HCT116 (cell line): ENCODE data around the gene KIRREL2. TPM values are rescaled to one million over a fixed set of nuclear protein-coding genes. Genes with fewer than 3 reads are reported as not detected.

Source experiments
- ATAC-seq: fragments of 200-7000 bp; cut with Tn5 transposase; 2 replicates; pipeline ENCODE4 v1.9.1; 2020; ENCODE audit warnings: mild to moderate bottlenecking, moderate library complexity
- BruUV-seq: library from RNA; stranded (reverse); fragments of 400-500 nt; replicated peaks from 2 replicates; lab custom pipeline; 2021; lab: Mats Ljungman, UMichigan
- CTCF ChIA-PET: fragments of 300-600 bp; sonication (Branson Sonifier 250); formaldehyde crosslinking; loops from one replicate; lab custom pipeline; 2021; ENCODE audit warnings: antibody characterized with exemption; lab: Charles Lee
- POLR2A ChIA-PET: fragments of 300-600, 350-600 bp; sonication (Branson Sonifier 250); formaldehyde crosslinking; loops from one replicate; lab custom pipeline; 2021; ENCODE audit warnings: antibody characterized with exemption; lab: Charles Lee
- RAD21 ChIA-PET, 2 experiments: fragments of 300-600 bp; sonication (Branson Sonifier 250); formaldehyde crosslinking; loops; one replicate each; lab custom pipeline; 2023; ENCODE audit warnings: low total read pairs in 2 of 2; ENCODE audit not compliant: uncharacterized antibody in 2 of 2, unreplicated experiment in 2 of 2, low non-redundant PET in 1 of 2; lab: Charles Lee
- DNase-seq: peaks from one replicate; pipeline ENCODE4 v3.0.0-alpha.2; 2010; ENCODE audit warnings: low read depth, low spot score
- H2AFZ ChIP-seq: fragments of 200-600 bp; shearing (Covaris generic), sonication (generic); 2 replicates; pipeline ENCODE4 v1.6.1; 2017; ENCODE audit warnings: low read depth, mixed run types, mixed read lengths, antibody characterized with exemption, low read length; ENCODE audit not compliant: poor library complexity, severe bottlenecking
- H3K27ac ChIP-seq: 2 replicates; pipeline ENCODE4 v1.5.1; 2012; ENCODE audit warnings: low read depth, low read length
- H3K27me3 ChIP-seq: fragments of 200-600 bp; sonication (generic); 2 replicates; pipeline ENCODE4 v1.6.1; 2016; ENCODE audit warnings: mixed run types, low read length, mixed read lengths; ENCODE audit not compliant: insufficient read depth
- H3K36me3 ChIP-seq, 2 experiments: fragments of 200-500 bp in 1 of 2; fragments of 200-600 bp in 1 of 2; sonication (Bioruptor generic) in 1 of 2; sonication (generic) in 1 of 2; 2 replicates each; pipeline versions ENCODE4 v1.5.1 to v1.6.1; 2014 to 2016; ENCODE audit warnings: low read length in 2 of 2, inconsistent platforms in 1 of 2, mixed read lengths in 1 of 2, mixed run types in 1 of 2; ENCODE audit not compliant: insufficient read depth in 2 of 2, control insufficient read depth in 1 of 2
- H3K4me1 ChIP-seq, 2 experiments: fragments of 200-600 bp in 1 of 2; sonication (generic) in 1 of 2; 2 replicates each; pipeline versions ENCODE4 v1.5.1 to v1.6.1; 2012 to 2017; ENCODE audit warnings: low read length in 2 of 2, inconsistent platforms in 1 of 2, mild to moderate bottlenecking in 1 of 2, mixed read lengths in 1 of 2, mixed run types in 1 of 2, moderate library complexity in 1 of 2; ENCODE audit not compliant: insufficient read depth in 2 of 2, control insufficient read depth in 1 of 2
- H3K4me2 ChIP-seq: fragments of 200-600 bp; sonication (generic); 2 replicates; pipeline ENCODE4 v1.6.1; 2017; ENCODE audit warnings: mixed run types, low read length, mixed read lengths
- H3K4me3 ChIP-seq, 2 experiments: fragments of 200-600 bp in 1 of 2; sonication (generic) in 1 of 2; replicated peaks in 1 of 2; 2 replicates each; pipeline ENCODE4 v1.5.1; 2011 to 2016; ENCODE audit warnings: low read length in 2 of 2, control low read depth in 1 of 2, low read depth in 1 of 2, mild to moderate bottlenecking in 1 of 2, mixed read lengths in 1 of 2, mixed run types in 1 of 2
- H3K79me2 ChIP-seq: fragments of 200-600 bp; sonication (generic); 2 replicates; pipeline ENCODE4 v1.6.1; 2017; ENCODE audit warnings: mild to moderate bottlenecking, mixed run types, low read length, moderate library complexity, mixed read lengths; ENCODE audit not compliant: insufficient read depth
- H3K9ac ChIP-seq: fragments of 200-600 bp; sonication (generic); 2 replicates; pipeline ENCODE4 v1.6.1; 2016; ENCODE audit warnings: low read length, mixed read lengths
- H3K9me2 ChIP-seq: fragments of 200-600 bp; sonication (generic), shearing (Covaris generic); 2 replicates; pipeline ENCODE4 v1.6.1; 2017; ENCODE audit warnings: mixed run types, mild to moderate bottlenecking, moderate library complexity; ENCODE audit not compliant: insufficient read depth
- H3K9me3 ChIP-seq, 2 experiments: fragments of 200-500 bp in 1 of 2; fragments of 200-600 bp in 1 of 2; sonication (Bioruptor generic) in 1 of 2; sonication (generic) in 1 of 2; 2 replicates each; pipeline ENCODE4 v1.6.1; 2014 to 2017; ENCODE audit warnings: low read length in 2 of 2, mixed read lengths in 2 of 2, inconsistent platforms in 1 of 2, low read depth in 1 of 2, mild to moderate bottlenecking in 1 of 2, mixed run types in 1 of 2, moderate library complexity in 1 of 2; ENCODE audit not compliant: control insufficient read depth in 1 of 2, insufficient read depth in 1 of 2
- H4K20me1 ChIP-seq: fragments of 200-600 bp; sonication (generic), shearing (Covaris generic); 2 replicates; pipeline ENCODE4 v1.6.1; 2017; ENCODE audit warnings: mixed run types, mild to moderate bottlenecking, moderate library complexity; ENCODE audit not compliant: insufficient read depth
- EGR1 ChIP-seq: IDR thresholded peaks from 2 replicates; pipeline ENCODE4 v1.6.1; 2012; ENCODE audit warnings: low read depth
- EZH2 ChIP-seq: fragments of 200-600 bp; sonication (generic); IDR thresholded peaks from 2 replicates; pipeline ENCODE4 v1.6.1; 2017; ENCODE audit warnings: antibody characterized with exemption, mixed run types
- EZH2phosphoT487 ChIP-seq: fragments of 200-600 bp; IDR thresholded peaks from 2 replicates; pipeline ENCODE4 v1.6.1; 2018; ENCODE audit warnings: antibody characterized with exemption, borderline replicate concordance
- FOSL1 ChIP-seq: IDR thresholded peaks from 2 replicates; pipeline ENCODE4 v1.6.1; 2012; ENCODE audit warnings: low read depth
- POLR2A ChIP-seq: IDR thresholded peaks from 2 replicates; pipeline ENCODE4 v1.7.0; 2011; ENCODE audit warnings: borderline replicate concordance; ENCODE audit not compliant: insufficient read depth, insufficient read length; ENCODE audit errors: extremely low read depth
- SRF ChIP-seq: IDR thresholded peaks from 2 replicates; pipeline ENCODE4 v1.6.1; 2012; ENCODE audit warnings: low read depth
- intact Hi-C: fragments of 100-400 bp; cut with micrococcal nuclease; formaldehyde crosslinking; loops from 2 replicates; pipeline ENCODE4 v1.10.0; 2022
- total RNA-seq: library from RNA; stranded (reverse); gene quantifications from one replicate; pipeline ENCODE4 v1.2.1, GENCODE V29; 2021; ENCODE audit not compliant: unreplicated experiment
- TF ChIP-seq, protein P1 (sequence below), 3 experiments: fragments of 200-600 bp in 1 of 3; sonication (generic) in 1 of 3; IDR thresholded peaks in 2 of 3; conservative IDR thresholded peaks in 1 of 3; 2 replicates each; pipeline ENCODE4 v1.5.1; 2012 to 2017; ENCODE audit warnings: low read depth in 2 of 3, low read length in 2 of 3, antibody characterized with exemption in 1 of 3, borderline replicate concordance in 1 of 3, control low read depth in 1 of 3, mild to moderate bottlenecking in 1 of 3, mixed read lengths in 1 of 3, mixed run types in 1 of 3, moderate library complexity in 1 of 3; ENCODE audit not compliant: insufficient read depth in 1 of 3

KIRREL2 gene
- total RNA-seq, 1 experiment from 2014 or later, result 1.3 TPM

DNA sequence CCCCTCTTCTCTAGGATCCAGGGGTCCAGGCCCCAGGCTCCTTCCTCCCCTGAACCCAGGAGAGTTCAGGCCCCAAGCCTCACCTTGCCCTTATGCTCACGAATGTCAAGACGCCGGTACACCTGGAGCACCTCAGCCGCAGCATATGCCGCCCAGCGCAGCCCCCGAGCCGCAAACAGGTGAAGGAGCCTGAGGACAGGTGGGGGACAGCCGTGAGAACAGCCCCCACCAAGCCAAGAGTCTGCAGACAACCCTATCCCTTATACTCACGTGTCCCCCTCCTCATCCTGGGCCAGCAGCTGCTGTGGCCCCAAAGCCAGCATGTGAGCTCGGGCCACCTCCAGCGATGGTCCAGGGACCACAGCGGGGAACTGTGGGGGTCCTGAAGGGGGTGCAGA lies 39.9 kb downstream of the KIRREL2 start:
- no peak for TF ChIP-seq POLR2A
- TF ChIP-seq, protein P1, sequence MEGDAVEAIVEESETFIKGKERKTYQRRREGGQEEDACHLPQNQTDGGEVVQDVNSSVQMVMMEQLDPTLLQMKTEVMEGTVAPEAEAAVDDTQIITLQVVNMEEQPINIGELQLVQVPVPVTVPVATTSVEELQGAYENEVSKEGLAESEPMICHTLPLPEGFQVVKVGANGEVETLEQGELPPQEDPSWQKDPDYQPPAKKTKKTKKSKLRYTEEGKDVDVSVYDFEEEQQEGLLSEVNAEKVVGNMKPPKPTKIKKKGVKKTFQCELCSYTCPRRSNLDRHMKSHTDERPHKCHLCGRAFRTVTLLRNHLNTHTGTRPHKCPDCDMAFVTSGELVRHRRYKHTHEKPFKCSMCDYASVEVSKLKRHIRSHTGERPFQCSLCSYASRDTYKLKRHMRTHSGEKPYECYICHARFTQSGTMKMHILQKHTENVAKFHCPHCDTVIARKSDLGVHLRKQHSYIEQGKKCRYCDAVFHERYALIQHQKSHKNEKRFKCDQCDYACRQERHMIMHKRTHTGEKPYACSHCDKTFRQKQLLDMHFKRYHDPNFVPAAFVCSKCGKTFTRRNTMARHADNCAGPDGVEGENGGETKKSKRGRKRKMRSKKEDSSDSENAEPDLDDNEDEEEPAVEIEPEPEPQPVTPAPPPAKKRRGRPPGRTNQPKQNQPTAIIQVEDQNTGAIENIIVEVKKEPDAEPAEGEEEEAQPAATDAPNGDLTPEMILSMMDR (IDR thresholded peaks at IDR 0.05 in 2 of 3, conservative IDR thresholded peaks at IDR 0.05 in 1 of 3; ENCODE audit: borderline replicate concordance in 1 of 3, insufficient read depth in 1 of 3, low read depth in 2 of 3, low read length in 2 of 3), result no peak
- TF ChIP-seq EZH2phosphoT487, result no peak
- no peak for TF ChIP-seq EZH2
- no peak for TF ChIP-seq FOSL1
- TF ChIP-seq SRF, result no peak
- TF ChIP-seq EGR1, result no peak
- intact Hi-C loops, result no loop called here
- POLR2A ChIA-PET, result no interaction called here
- H4K20me1 ChIP-seq, result no peaks in the 10 kb centered on the region
- DNase-seq (no peak), ATAC-seq (no peak)
- peaks cover 20 to 28% of the 10 kb centered on the region in 2 experiments; a peak in 3 of 4 replicates for H3K36me3 ChIP-seq
- H3K4me3 ChIP-seq, result no peak overlapping the region
- H3K4me1 ChIP-seq, result peaks cover 11 to 21% of the 10 kb centered on the region in 2 experiments
- no peaks in the 10 kb centered on the region for H3K27me3 ChIP-seq
- H3K9ac ChIP-seq, result no peak overlapping the region
- no peaks in the 10 kb centered on the region for H3K9me3 ChIP-seq
- RAD21 ChIA-PET, result no interaction called here
- no peak overlapping the region for H3K27ac ChIP-seq
- H3K4me2 ChIP-seq, result no peak overlapping the region
- CTCF ChIA-PET, result no interaction called here
- no peak overlapping the region for H2AFZ ChIP-seq
- BruUV-seq, result no TSS peak
- peaks cover 37% of the 10 kb centered on the region for H3K79me2 ChIP-seq
- H3K9me2 ChIP-seq, result no peaks in the 10 kb centered on the region
